ENCODE measurements around the gene PKD2.
"Not testable (repeated sequence)": the region's sequence is repeated elsewhere in the genome, so short reads cannot be mapped to it uniquely, and the experiment has no call there.

PKD2 gene

GRCh38 chr4:88063634-88064296, 56.3 kb downstream of the PKD2 start:
- no peak for DNase-seq (ENCODE audit: low read depth in 1 of 2, low spot score in 1 of 2)

GRCh38 chr4:88064410-88064809, 57.0 kb downstream of the PKD2 start:
- DNase-seq (ENCODE audit: low read depth in 1 of 2, low spot score in 1 of 2): no peak

- DNase-seq (ENCODE audit: low read depth in 1 of 2, low spot score in 1 of 2): no peak
Measured at GRCh38 chr4:88070031-88070430, 62.6 kb downstream of the PKD2 start.

- no peak for DNase-seq (ENCODE audit: low read depth in 1 of 2, low spot score in 1 of 2)
Measured at GRCh38 chr4:88075336-88075735, 67.9 kb downstream of the PKD2 start.

- DNase-seq (ENCODE audit: low read depth in 1 of 2, low spot score in 1 of 2): no peak
Measured at GRCh38 chr4:88077911-88078524, 70.6 kb downstream of the PKD2 start.

- DNase-seq (ENCODE audit: low read depth in 1 of 2, low spot score in 1 of 2): no peak
Measured at GRCh38 chr4:88078579-88078978, 71.1 kb downstream of the PKD2 start.

GRCh38 chr4:88080626-88081025, 73.2 kb downstream of the PKD2 start:
- no peak for DNase-seq (ENCODE audit: low read depth in 1 of 2, low spot score in 1 of 2)

GRCh38 chr4:88087004-88087403, 79.6 kb downstream of the PKD2 start:
- DNase-seq (ENCODE audit: low read depth in 1 of 2, low spot score in 1 of 2): no peak

GRCh38 chr4:88090898-88091297, 83.5 kb downstream of the PKD2 start:
- DNase-seq (ENCODE audit: low read depth in 1 of 2, low spot score in 1 of 2): no peak

GRCh38 chr4:88091378-88091777, 83.9 kb downstream of the PKD2 start:
- no peak for DNase-seq (ENCODE audit: low read depth in 1 of 2, low spot score in 1 of 2)

- no peak for DNase-seq (ENCODE audit: low read depth in 1 of 2, low spot score in 1 of 2)
Measured at GRCh38 chr4:88093874-88094273, 86.4 kb downstream of the PKD2 start.

GRCh38 chr4:88097301-88097700, 89.9 kb downstream of the PKD2 start:
- DNase-seq (ENCODE audit: low read depth in 1 of 2, low spot score in 1 of 2): no peak

GRCh38 chr4:88097781-88098180, 90.3 kb downstream of the PKD2 start:
- no peak for DNase-seq (ENCODE audit: low read depth in 1 of 2, low spot score in 1 of 2)

GRCh38 chr4:88098993-88099752, 91.7 kb downstream of the PKD2 start:
- no peak for DNase-seq (ENCODE audit: low read depth in 1 of 2, low spot score in 1 of 2)

GRCh38 chr4:88101165-88101564, 93.7 kb downstream of the PKD2 start:
- DNase-seq (ENCODE audit: low read depth in 1 of 2, low spot score in 1 of 2): no peak

GRCh38 chr4:88102026-88102425, 94.6 kb downstream of the PKD2 start:
- DNase-seq (ENCODE audit: low read depth in 1 of 2, low spot score in 1 of 2): no peak

GRCh38 chr4:88104902-88105610, 97.6 kb downstream of the PKD2 start:
- no peak for DNase-seq (ENCODE audit: low read depth in 1 of 2, low spot score in 1 of 2)

- DNase-seq (ENCODE audit: low read depth in 1 of 2, low spot score in 1 of 2): no peak
Measured at GRCh38 chr4:88106205-88106604, 98.8 kb downstream of the PKD2 start.

- DNase-seq (ENCODE audit: low read depth in 1 of 2, low spot score in 1 of 2): no peak
Measured at GRCh38 chr4:88107406-88108107, 100.1 kb downstream of the PKD2 start.

GRCh38 chr4:88108108-88108465, 100.7 kb downstream of the PKD2 start:
- DNase-seq (ENCODE audit: low read depth in 1 of 2, low spot score in 1 of 2): not testable (repeated sequence)

GRCh38 chr4:88108747-88109122, 101.3 kb downstream of the PKD2 start:
- no peak for DNase-seq (ENCODE audit: low read depth in 1 of 2, low spot score in 1 of 2)

All from activated T-helper 1 cell treated with anti-CD3 and anti-CD28 coated beads, Interleukin-2, amount 50 U/mL, for 16 hours (primary cell).